Testis (tissue), 3 donors: ENCODE data around the gene CDC42SE2. TPM values are rescaled to one million over a fixed set of nuclear protein-coding genes. Genes with fewer than 3 reads are reported as not detected.

ENCODE experiments used
- DNase-seq: peaks from one replicate; pipeline ENCODE4 v3.0.0-alpha.2; 2019
- H3K27ac ChIP-seq, 2 donors: fragments of 200-600 bp; sonication (generic); one replicate each; pipeline ENCODE4 v1.5.1; 2019
- H3K27me3 ChIP-seq: fragments of 200-600 bp; sonication (generic); one replicate; pipeline ENCODE4 v1.5.1; 2019
- H3K36me3 ChIP-seq: fragments of 200-600 bp; sonication (generic); one replicate; pipeline ENCODE4 v1.5.1; 2017; ENCODE audit warnings: low read depth; ENCODE audit errors: missing control alignments
- H3K4me1 ChIP-seq: fragments of 200-600 bp; sonication (generic); one replicate; pipeline ENCODE4 v1.5.1; 2019
- H3K4me3 ChIP-seq, 2 donors: fragments of 200-600 bp; sonication (generic); one replicate each; pipeline ENCODE4 v1.5.1; 2017 to 2019
- H3K9me3 ChIP-seq: fragments of 200-600 bp; sonication (generic); one replicate; pipeline ENCODE4 v1.5.1; 2017
- CTCF ChIP-seq, 3 experiments: fragments of 450-650 bp in 2 of 3; fragments of 200-600 bp in 1 of 3; sonication (generic) in 1 of 3; IDR thresholded peaks; one replicate each; pipeline ENCODE4 v1.5.1; 2016 to 2019; ENCODE audit warnings: antibody characterized with exemption in 3 of 3, mild to moderate bottlenecking in 2 of 3, moderate library complexity in 1 of 3
- POLR2A ChIP-seq: fragments of 450-650 bp; IDR thresholded peaks from one replicate; pipeline ENCODE4 v1.6.1; 2017; ENCODE audit warnings: antibody characterized with exemption, mild to moderate bottlenecking, moderate library complexity
- WGBS, 2 donors: methylation state at CpG; one replicate each; pipeline ENCODE4 v1.1.5; 2018; 5-methylcytosine and 5-hydroxymethylcytosine counted together
- intact Hi-C: fragments of 100-400 bp; cut with DNase I; formaldehyde crosslinking; loops from one replicate; pipeline ENCODE4 v1.15.1; 2023; ENCODE audit warnings: low total_unique reads
- polyA plus RNA-seq: library from polyadenylated mRNA; stranded (reverse); fragments of 350-450 nt; fragmentation: Illumina TruSeq; extraction: RNeasy Lipid Tissue Mini Kit (QIAGEN cat#74804); gene quantifications from one replicate; pipeline ENCODE4 v1.2.3, GENCODE V29; 2014; ENCODE audit warnings: low read depth, low replicate concordance; ENCODE audit not compliant: insufficient read depth
- total RNA-seq, 2 donors: library from RNA; depleted of rRNA; stranded (reverse); fragments of >200 nt; gene quantifications; one replicate each; pipeline ENCODE4 v1.2.3, GENCODE V29; 2016

Gene CDC42SE2
- total and polyA plus RNA-seq, 3 donors from 2014 or later: 57.6 to 72.8 (median 67.1) TPM

DNA sequence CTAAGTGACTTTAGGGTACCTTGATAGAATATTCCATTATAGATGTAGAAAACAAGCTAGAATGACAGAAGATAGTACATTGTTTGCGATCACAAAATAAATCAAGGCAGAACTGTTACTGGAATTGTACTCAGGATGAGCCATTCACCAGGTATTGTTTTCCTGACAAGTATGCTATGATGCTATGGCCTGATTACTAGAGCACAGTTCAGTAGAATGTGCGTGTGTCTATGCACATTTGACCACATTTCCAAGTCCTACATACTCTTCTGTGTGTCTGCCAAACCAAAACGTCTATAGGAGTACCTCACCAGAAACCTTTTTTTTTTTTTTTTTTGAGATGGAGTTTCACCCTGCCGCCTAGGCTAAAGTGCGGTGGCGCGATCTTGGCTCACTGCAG lies 43.3 kb upstream of the CDC42SE2 start:
- Histone ChIP-seq H3K9me3 (no peaks in the 10 kb centered on the region), H3K4me1 (peaks cover 9% of the 10 kb centered on the region), H3K27me3 (no peaks in the 10 kb centered on the region), H3K27ac (no peak overlapping the region), H3K4me3 (no peak overlapping the region), H3K36me3 (no peaks in the 10 kb centered on the region)
- DNase-seq: no peak
- intact Hi-C loops: no loop called here
- WGBS, 2 donors: 89 to 94% methylated on average over 7 of the region's 7 CpGs
- TF ChIP-seq CTCF (IDR thresholded peaks at IDR 0.05): no peak
- no peak for TF ChIP-seq POLR2A

GRCh38 chr5:131221008-131221703 lies 42.7 kb upstream of the CDC42SE2 start:
- 83 to 93% methylated on average over 10 of the region's 10 CpGs for WGBS, 2 donors
- no peak for DNase-seq
- TF ChIP-seq POLR2A: no peak
- no peak for TF ChIP-seq CTCF (IDR thresholded peaks at IDR 0.05)
- no peak overlapping the region for H3K27ac ChIP-seq
- H3K4me1 ChIP-seq: peaks cover 8% of the 10 kb centered on the region
- H3K27me3 ChIP-seq: no peaks in the 10 kb centered on the region
- H3K36me3 ChIP-seq: no peaks in the 10 kb centered on the region
- H3K9me3 ChIP-seq: no peaks in the 10 kb centered on the region
- intact Hi-C loops: no loop called here
- no peak overlapping the region for H3K4me3 ChIP-seq

GRCh38 chr5:131221888-131222287 lies 42.0 kb upstream of the CDC42SE2 start:
- Histone ChIP-seq H3K4me1 (peaks cover 8% of the 10 kb centered on the region), H3K9me3 (no peaks in the 10 kb centered on the region), H3K27ac (no peak overlapping the region), H3K4me3 (no peak overlapping the region), H3K36me3 (no peaks in the 10 kb centered on the region), H3K27me3 (no peaks in the 10 kb centered on the region)
- TF ChIP-seq POLR2A: no peak
- no peak for TF ChIP-seq CTCF (IDR thresholded peaks at IDR 0.05)
- intact Hi-C loops: no loop called here
- no peak for DNase-seq

DNA sequence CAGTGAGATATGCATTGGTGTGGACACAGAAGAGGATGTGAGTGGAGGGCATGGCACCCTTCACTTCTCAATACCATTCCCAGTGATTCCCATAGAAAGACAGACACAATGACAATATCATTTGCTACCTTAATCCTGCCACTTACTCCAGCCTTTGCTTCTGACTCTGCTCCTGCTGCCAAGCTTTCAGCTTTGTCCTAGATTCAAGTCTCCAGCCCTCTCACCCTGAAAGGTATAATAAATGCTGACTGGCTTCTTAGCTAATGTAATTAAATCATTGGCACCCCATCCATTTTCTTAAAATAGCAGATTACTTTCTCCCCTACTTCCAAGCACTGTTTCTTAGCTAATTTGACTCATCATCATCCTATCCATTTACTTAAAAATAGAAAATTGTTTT lies 41.1 kb upstream of the CDC42SE2 start:
- no peak for TF ChIP-seq POLR2A
- TF ChIP-seq CTCF (IDR thresholded peaks at IDR 0.05): no peak
- no peak for DNase-seq
- intact Hi-C loops: no loop called here
- H3K9me3 ChIP-seq: no peaks in the 10 kb centered on the region
- no peaks in the 10 kb centered on the region for H3K27me3 ChIP-seq
- no peak overlapping the region for H3K27ac ChIP-seq
- no peaks in the 10 kb centered on the region for H3K36me3 ChIP-seq
- H3K4me3 ChIP-seq: no peak overlapping the region
- peaks cover 8% of the 10 kb centered on the region for H3K4me1 ChIP-seq

DNA sequence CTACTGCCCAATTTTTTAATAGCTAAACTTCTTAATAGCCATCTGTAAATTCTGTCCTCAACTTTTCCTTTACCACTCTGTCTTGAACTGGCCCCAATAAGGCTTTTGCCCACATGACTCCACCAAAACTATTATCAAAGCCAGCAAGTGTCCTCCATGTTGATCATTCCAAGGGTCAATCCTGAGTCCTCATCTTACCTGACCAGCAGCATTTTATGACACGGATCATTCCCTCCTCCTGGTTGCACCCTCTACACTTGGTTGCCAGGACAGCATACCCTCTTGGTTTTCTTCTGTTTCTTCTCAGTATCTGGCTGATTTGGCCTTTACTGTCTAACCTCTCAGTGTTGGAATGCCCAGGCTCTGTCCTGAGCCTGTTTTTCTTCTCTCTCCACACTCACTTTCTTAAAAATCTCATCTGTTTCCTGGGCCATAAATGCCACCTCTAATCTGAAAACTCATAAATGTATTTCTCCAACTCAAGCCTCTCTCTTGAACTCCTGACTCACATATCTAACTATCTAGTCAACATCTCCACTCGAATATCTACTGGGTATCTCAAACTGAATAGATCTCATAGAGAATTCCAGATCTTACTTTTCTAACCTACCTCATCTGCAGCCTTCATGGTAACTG lies 40.0 kb upstream of the CDC42SE2 start:
- H3K27ac ChIP-seq: no peak overlapping the region
- peaks cover 8% of the 10 kb centered on the region for H3K4me1 ChIP-seq
- no peaks in the 10 kb centered on the region for H3K36me3 ChIP-seq
- DNase-seq: no peak
- intact Hi-C loops: no loop called here
- H3K4me3 ChIP-seq: no peak overlapping the region
- H3K9me3 ChIP-seq: no peaks in the 10 kb centered on the region
- TF ChIP-seq CTCF (IDR thresholded peaks at IDR 0.05) (no peak), POLR2A (no peak)
- WGBS, 2 donors: 85 to 98% methylated on average over 2 of the region's 2 CpGs
- H3K27me3 ChIP-seq: no peaks in the 10 kb centered on the region
